A673 (cell line): ENCODE measurements around the gene OLA1.

Source experiments
- CTCF ChIP-seq: fragments of 300-800, 200-600 bp; sonication (generic); conservative IDR thresholded peaks from 2 replicates; pipeline ENCODE4 v1.5.1; 2017; ENCODE audit warnings: low read depth, mild to moderate bottlenecking, antibody characterized with exemption, low read length, moderate library complexity, mixed read lengths
- EZH2 ChIP-seq: fragments of 200-600 bp; sonication (generic); IDR thresholded peaks from 2 replicates; pipeline ENCODE4 v1.6.1; 2017; ENCODE audit warnings: borderline replicate concordance, low read depth, mild to moderate bottlenecking, mixed read lengths, antibody characterized with exemption, low read length; ENCODE audit not compliant: poor library complexity, severe bottlenecking

- TF ChIP-seq CTCF (no peak), EZH2 (no peak)
Observed at GRCh38 chr2:174106736-174107135, 141.6 kb downstream of the OLA1 start.
